Measurements from ENCODE around the gene ZMIZ1.

- TF ChIP-seq, protein P1, sequence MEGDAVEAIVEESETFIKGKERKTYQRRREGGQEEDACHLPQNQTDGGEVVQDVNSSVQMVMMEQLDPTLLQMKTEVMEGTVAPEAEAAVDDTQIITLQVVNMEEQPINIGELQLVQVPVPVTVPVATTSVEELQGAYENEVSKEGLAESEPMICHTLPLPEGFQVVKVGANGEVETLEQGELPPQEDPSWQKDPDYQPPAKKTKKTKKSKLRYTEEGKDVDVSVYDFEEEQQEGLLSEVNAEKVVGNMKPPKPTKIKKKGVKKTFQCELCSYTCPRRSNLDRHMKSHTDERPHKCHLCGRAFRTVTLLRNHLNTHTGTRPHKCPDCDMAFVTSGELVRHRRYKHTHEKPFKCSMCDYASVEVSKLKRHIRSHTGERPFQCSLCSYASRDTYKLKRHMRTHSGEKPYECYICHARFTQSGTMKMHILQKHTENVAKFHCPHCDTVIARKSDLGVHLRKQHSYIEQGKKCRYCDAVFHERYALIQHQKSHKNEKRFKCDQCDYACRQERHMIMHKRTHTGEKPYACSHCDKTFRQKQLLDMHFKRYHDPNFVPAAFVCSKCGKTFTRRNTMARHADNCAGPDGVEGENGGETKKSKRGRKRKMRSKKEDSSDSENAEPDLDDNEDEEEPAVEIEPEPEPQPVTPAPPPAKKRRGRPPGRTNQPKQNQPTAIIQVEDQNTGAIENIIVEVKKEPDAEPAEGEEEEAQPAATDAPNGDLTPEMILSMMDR (IDR thresholded peaks at IDR 0.05 in 4 of 5, conservative IDR thresholded peaks at IDR 0.05 in 1 of 5), result no peak
- no peak for TF ChIP-seq POLR2A (IDR thresholded peaks at IDR 0.05)
These were observed 259.5 kb downstream of the ZMIZ1 start for GRCh38 chr10:79328147-79328701.

All from gastrocnemius medialis (tissue), 4 donors.